B cell (primary cell): ENCODE measurements around the gene CLEC4M.

Experiments used
- EZH2 ChIP-seq: IDR thresholded peaks from 2 replicates; pipeline ENCODE4 v1.6.1; 2012; ENCODE audit warnings: borderline replicate concordance, low read depth, mild to moderate bottlenecking, moderate library complexity, low read length; ENCODE audit not compliant: insufficient read depth, poor library complexity, severe bottlenecking
- TF ChIP-seq, protein P1 (sequence below): fragments of 200-600 bp; IDR thresholded peaks from one replicate; pipeline ENCODE4 v1.8.0; 2022; ENCODE audit warnings: antibody characterized with exemption, mild to moderate bottlenecking

GRCh38 chr19:7742575-7742974 is 20.5 kb upstream of the CLEC4M start:
- TF ChIP-seq, protein P1, sequence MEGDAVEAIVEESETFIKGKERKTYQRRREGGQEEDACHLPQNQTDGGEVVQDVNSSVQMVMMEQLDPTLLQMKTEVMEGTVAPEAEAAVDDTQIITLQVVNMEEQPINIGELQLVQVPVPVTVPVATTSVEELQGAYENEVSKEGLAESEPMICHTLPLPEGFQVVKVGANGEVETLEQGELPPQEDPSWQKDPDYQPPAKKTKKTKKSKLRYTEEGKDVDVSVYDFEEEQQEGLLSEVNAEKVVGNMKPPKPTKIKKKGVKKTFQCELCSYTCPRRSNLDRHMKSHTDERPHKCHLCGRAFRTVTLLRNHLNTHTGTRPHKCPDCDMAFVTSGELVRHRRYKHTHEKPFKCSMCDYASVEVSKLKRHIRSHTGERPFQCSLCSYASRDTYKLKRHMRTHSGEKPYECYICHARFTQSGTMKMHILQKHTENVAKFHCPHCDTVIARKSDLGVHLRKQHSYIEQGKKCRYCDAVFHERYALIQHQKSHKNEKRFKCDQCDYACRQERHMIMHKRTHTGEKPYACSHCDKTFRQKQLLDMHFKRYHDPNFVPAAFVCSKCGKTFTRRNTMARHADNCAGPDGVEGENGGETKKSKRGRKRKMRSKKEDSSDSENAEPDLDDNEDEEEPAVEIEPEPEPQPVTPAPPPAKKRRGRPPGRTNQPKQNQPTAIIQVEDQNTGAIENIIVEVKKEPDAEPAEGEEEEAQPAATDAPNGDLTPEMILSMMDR = no peak
- TF ChIP-seq EZH2 = no peak
